ENCODE results near the gene POU2F1.

DNA sequence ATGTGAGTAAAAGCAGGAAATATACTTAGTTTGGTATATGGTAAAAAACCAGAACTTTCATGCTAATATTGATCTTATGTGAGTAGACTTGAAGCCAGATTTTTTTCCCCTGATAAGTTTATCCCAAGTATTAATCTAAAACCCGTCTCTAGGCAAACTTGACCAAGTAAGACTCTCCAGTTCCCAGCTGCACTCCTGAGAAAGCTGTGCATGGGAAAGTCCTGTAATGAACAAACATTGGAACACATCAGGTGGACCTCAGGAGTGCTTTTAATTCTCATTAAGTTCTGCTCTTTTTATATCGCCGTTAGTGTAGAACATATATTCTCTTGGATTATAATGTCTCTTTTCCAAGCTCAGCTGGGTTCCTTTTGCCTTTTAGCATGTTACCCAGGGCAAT lies 192.6 kb downstream of the POU2F1 start:
- TF ChIP-seq POLR2A (IDR thresholded peaks at IDR 0.05) (no peak), POLR2AphosphoS5 (IDR thresholded peaks at IDR 0.05) (no peak)
- TF ChIP-seq, protein P1, sequence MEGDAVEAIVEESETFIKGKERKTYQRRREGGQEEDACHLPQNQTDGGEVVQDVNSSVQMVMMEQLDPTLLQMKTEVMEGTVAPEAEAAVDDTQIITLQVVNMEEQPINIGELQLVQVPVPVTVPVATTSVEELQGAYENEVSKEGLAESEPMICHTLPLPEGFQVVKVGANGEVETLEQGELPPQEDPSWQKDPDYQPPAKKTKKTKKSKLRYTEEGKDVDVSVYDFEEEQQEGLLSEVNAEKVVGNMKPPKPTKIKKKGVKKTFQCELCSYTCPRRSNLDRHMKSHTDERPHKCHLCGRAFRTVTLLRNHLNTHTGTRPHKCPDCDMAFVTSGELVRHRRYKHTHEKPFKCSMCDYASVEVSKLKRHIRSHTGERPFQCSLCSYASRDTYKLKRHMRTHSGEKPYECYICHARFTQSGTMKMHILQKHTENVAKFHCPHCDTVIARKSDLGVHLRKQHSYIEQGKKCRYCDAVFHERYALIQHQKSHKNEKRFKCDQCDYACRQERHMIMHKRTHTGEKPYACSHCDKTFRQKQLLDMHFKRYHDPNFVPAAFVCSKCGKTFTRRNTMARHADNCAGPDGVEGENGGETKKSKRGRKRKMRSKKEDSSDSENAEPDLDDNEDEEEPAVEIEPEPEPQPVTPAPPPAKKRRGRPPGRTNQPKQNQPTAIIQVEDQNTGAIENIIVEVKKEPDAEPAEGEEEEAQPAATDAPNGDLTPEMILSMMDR (IDR thresholded peaks at IDR 0.05) = no peak

All from sigmoid colon (tissue), 4 donors.